ENCODE measurements around the gene NPTX1. TPM values are rescaled to one million over a fixed set of nuclear protein-coding genes. Genes with fewer than 3 reads are reported as not detected.

Gene NPTX1
- total RNA-seq, 1 donor from 2014 or later: 0.25 TPM

DNA sequence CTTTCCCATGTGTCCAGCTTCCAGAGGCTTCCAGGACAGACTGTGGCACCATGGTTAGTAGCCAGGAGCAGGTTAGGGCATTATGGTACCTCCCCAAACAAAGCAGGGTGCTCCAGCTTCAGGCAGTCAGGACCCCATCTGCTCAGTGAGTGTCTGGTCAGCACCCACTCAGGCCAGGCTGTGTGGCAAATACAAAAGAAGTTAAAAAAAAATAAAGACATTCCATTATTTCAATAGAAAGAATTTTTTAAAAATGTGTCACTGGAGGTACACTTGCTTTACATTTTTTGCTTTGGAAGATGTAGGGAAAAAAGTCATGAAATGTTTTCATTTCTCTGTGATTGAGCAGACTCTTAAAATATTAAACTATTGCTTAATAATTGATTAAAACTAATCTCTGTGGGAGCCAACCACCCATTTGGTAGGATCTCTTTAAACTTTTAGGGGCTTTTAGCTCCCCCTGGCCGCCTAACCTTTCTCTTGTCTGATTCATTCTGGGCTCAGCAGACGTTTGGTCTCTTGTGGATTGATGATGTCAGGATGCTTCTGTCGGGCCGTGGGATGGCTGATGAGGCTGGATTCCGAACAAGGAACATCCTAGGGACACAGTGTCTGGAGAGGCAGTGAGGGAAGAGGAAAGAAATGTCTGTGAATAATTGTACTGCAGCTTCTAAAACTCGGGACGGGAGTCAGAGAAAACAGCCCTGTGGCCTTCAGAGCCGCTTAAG is 28.4 kb upstream of the NPTX1 start:
- no peak for ATAC-seq

GRCh38 chr17:80503921-80504320 is 27.5 kb upstream of the NPTX1 start:
- ATAC-seq: no peak
- DNase-seq (ENCODE audit: low spot score): no peak

More for the DNA sequence above, 28.4 kb upstream of the NPTX1 start:
- DNase-seq (ENCODE audit: low spot score): no peak

GRCh38 chr17:80503031-80503430 is 26.6 kb upstream of the NPTX1 start:
- ATAC-seq: no peak
- no peak for DNase-seq (ENCODE audit: low spot score)

- ATAC-seq: no peak
- no peak for DNase-seq (ENCODE audit: low spot score)
These were observed 26.1 kb upstream of the NPTX1 start for GRCh38 chr17:80502578-80502877.

DNA sequence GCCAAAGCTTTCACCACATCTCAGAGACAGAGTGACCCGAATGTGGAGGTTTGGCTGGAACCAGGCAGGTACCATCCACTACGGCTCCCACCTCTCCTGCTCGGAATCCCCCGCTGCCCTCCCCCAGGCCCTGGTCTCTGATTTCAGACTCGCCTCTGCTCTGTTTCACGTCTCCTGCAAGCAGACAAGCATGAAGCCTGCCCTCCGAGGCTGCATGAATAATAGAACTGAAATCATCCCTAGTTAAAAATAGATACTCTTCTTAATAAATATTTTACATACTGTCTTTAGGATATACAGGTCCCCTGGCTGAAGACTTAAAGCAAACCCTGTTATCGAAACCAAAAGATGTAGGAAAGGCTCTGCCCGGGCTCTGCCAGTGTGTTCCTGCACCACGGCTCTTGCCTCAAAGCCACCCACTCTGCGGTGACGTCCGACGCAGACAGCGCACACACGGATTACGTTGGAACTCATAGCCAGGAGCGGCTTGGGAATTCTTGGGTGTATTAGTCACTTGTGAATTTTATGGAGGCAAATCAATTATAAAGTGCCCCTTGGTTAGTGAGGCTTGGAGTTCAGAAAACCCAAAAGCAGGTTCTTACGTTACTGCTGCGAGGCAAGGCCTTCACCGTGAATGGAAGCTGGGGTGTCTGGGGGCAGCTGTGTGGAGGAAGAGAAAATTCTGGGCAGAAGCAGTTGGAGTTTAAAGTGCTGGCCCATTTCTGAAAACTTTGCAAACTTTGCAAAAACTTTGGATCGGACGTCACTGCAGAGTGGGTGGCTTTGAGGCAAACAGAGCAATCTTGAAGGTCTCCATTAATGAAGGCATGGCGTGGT is 25.6 kb upstream of the NPTX1 start:
- ATAC-seq (no peak), DNase-seq (ENCODE audit: low spot score) (no peak)

DNA sequence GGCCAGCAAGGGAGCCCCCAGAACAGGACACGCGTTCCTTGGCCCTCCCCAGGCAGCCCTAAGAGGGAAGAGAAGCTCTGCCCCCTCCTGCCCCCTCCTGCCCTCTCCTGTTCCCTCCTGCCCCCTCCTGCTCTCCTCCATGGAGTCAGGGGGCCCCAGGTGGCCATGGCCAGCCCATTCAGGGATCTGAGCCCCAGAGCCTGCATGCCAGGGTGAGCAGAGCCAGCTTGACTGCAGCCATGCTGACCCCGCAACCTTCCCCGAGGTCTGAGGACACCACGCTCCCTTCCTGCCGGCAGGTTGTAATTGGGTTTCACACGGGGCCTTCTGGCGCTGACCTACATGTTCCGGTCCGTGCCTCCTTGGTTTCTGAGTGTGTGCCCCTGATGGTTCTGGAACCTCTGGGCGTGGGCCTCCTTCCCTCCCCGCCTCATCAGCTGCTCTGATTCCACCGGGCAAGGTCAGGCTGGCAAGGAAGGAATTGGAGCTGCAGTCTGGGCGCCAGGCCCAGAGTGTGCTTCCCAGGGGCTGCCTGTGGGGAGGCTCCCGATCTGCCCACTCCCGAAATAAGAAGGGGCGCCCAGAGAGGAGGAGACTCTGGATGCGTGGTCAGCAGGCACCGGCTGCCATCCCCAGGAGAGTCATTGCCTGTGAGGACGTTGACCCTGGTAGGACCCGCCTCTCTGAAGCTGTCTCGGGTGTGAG is 23.7 kb upstream of the NPTX1 start:
- DNase-seq (ENCODE audit: low spot score) (no peak), ATAC-seq (no peak)

GRCh38 chr17:80499560-80499959 is 23.2 kb upstream of the NPTX1 start:
- no peak for ATAC-seq

GRCh38 chr17:80498920-80499410 is 22.6 kb upstream of the NPTX1 start:
- DNase-seq (ENCODE audit: low spot score) (no peak), ATAC-seq (no peak)

More at GRCh38 chr17:80499560-80499959, 23.2 kb upstream of the NPTX1 start:
- no peak for DNase-seq (ENCODE audit: low spot score)

- ATAC-seq (no peak), DNase-seq (ENCODE audit: low spot score) (no peak)
These were observed 22.0 kb upstream of the NPTX1 start for GRCh38 chr17:80498242-80498919.

GRCh38 chr17:80497726-80498241 is 21.4 kb upstream of the NPTX1 start:
- ATAC-seq: no peak
- DNase-seq (ENCODE audit: low spot score): no peak

GRCh38 chr17:80494547-80494946 is 18.1 kb upstream of the NPTX1 start:
- ATAC-seq (no peak), DNase-seq (ENCODE audit: low spot score) (no peak)

GRCh38 chr17:80492343-80493136 is 16.1 kb upstream of the NPTX1 start:
- ATAC-seq (no peak), DNase-seq (ENCODE audit: low spot score) (no peak)

- no peak for DNase-seq (ENCODE audit: low spot score)
- peak; percentile 90 for ATAC-seq
These were observed 15.3 kb upstream of the NPTX1 start for GRCh38 chr17:80491478-80492342.

DNA sequence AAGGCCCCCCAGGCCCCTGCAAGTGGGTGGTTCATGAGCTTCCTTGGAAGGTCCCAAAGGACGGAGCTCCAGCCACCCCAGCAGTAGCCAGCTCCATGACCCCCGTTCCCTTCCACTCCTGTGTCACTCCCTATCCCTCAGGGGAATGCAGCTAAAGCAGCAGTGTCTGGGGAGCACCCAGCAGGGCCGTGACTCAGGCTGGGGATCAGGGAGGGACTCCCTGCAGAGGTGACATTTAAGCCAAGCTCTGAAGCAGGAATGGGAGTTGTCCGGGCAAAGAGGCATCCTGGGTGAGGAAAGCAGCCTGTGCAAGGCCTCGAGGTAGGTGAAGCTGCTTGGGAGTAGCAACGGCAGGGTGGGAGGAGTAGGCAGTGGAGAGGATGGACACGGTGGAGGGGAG is 11.1 kb upstream of the NPTX1 start:
- ATAC-seq (no peak), DNase-seq (ENCODE audit: low spot score) (no peak)

- ATAC-seq: no peak
- no peak for DNase-seq (ENCODE audit: low spot score)
These were observed 10.3 kb upstream of the NPTX1 start for GRCh38 chr17:80486692-80487091.

DNA sequence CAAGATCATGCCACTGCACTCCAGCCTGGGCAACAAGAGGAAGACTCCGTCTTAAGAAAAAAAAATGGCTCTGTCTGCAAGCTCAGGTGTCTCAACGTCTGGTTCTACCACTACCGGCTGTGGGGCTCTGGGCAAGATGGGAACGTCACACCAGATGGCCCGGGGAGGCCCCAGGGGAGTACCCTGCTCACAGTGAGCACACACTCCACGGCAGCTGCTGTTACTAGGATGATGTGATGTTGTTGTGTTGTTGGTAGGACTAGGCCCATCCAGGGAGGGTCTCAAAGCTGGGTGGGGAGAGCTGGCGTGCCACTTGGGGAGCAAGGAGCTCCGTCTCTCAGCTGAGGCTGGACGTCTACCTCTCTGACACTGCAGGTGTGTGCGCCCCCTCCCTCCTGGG is 9.4 kb upstream of the NPTX1 start:
- DNase-seq (ENCODE audit: low spot score) (no peak), ATAC-seq (no peak)

- DNase-seq (ENCODE audit: low spot score): no peak
- no peak for ATAC-seq
These were observed 6.3 kb upstream of the NPTX1 start for GRCh38 chr17:80482555-80483308.

DNA sequence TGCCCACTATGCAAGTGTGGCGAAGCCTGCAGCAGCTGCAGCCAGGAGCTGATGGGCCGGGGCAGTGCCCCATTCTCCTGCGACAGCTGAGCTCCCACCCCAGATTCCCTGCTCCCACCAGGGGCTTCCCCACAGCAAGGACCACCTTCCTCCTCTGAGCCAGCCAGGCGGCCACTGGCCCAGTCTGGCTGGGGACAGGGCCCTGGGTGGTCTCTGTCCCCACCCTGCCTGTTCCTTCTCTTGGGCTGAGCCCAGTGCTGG is 5.6 kb upstream of the NPTX1 start:
- ATAC-seq: no peak
- no peak for DNase-seq (ENCODE audit: low spot score)
